MM.1S (cell line): ENCODE measurements around the gene SLC48A1.

Experiments used
- DNase-seq: peaks from one replicate; pipeline ENCODE4 v3.0.0-alpha.2; 2015
- H2AFZ ChIP-seq: fragments of 300-600 bp; sonication (generic); 2 replicates; pipeline ENCODE4 v1.6.0; 2016; ENCODE audit warnings: antibody characterized with exemption, low read length
- H3F3A ChIP-seq: fragments of 300-600 bp; sonication (generic); 2 replicates; pipeline ENCODE4 v1.6.1; 2016; ENCODE audit warnings: mild to moderate bottlenecking, antibody characterized with exemption, low read length, moderate library complexity, mixed read lengths; ENCODE audit not compliant: insufficient read depth
- H3K27ac ChIP-seq: fragments of 300-600 bp; sonication (generic); 2 replicates; pipeline ENCODE4 v1.5.1; 2016; ENCODE audit warnings: mild to moderate bottlenecking, low read length
- H3K27me3 ChIP-seq: fragments of 300-600 bp; sonication (generic); replicated peaks from 2 replicates; pipeline ENCODE4 v1.6.0; 2016; ENCODE audit warnings: low read length; ENCODE audit not compliant: insufficient read depth
- H3K36me3 ChIP-seq: fragments of 300-600 bp; sonication (generic); replicated peaks from 2 replicates; pipeline ENCODE4 v1.6.1; 2016; ENCODE audit warnings: mild to moderate bottlenecking, low read length, mixed read lengths; ENCODE audit not compliant: insufficient read depth
- H3K4me1 ChIP-seq: fragments of 300-600 bp; sonication (generic); 2 replicates; pipeline ENCODE4 v1.6.1; 2016; ENCODE audit warnings: low read length, mixed read lengths
- H3K4me2 ChIP-seq: fragments of 300-600 bp; sonication (generic); 2 replicates; pipeline ENCODE4 v1.6.0; 2016; ENCODE audit warnings: low read depth, low read length
- H3K4me3 ChIP-seq: fragments of 300-600 bp; sonication (generic); 2 replicates; pipeline ENCODE4 v1.5.1; 2016; ENCODE audit warnings: low read length, mixed read lengths
- H3K79me2 ChIP-seq: fragments of 300-600 bp; sonication (generic); 2 replicates; pipeline ENCODE4 v1.6.1; 2016; ENCODE audit warnings: mixed run types, low read length, mixed read lengths
- H3K9ac ChIP-seq: fragments of 300-600 bp; sonication (generic); 2 replicates; pipeline ENCODE4 v1.6.1; 2016; ENCODE audit warnings: low read length, mixed read lengths
- H3K9me2 ChIP-seq: fragments of 300-600 bp; sonication (generic); replicated peaks from 2 replicates; pipeline ENCODE4 v1.6.1; 2016; ENCODE audit warnings: mild to moderate bottlenecking, low read length, mixed read lengths; ENCODE audit not compliant: insufficient read depth
- H3K9me3 ChIP-seq: fragments of 300-600 bp; sonication (generic); replicated peaks from 2 replicates; pipeline ENCODE4 v1.6.1; 2016; ENCODE audit warnings: mild to moderate bottlenecking, low read length, mixed read lengths; ENCODE audit not compliant: insufficient read depth
- H4K20me1 ChIP-seq: fragments of 300-600 bp; sonication (generic); 2 replicates; pipeline ENCODE4 v1.6.1; 2016; ENCODE audit warnings: mild to moderate bottlenecking, low read length, moderate library complexity, mixed read lengths; ENCODE audit not compliant: insufficient read depth
- EZH2 ChIP-seq: fragments of 300-600 bp; sonication (generic); optimal IDR thresholded peaks from 2 replicates; pipeline ENCODE3; 2017; ENCODE audit warnings: low read depth, mild to moderate bottlenecking, antibody characterized with exemption, low read length, mixed read lengths
- EZH2phosphoT487 ChIP-seq: fragments of 300-600 bp; sonication (generic); IDR thresholded peaks from 2 replicates; pipeline ENCODE4 v1.6.1; 2018; ENCODE audit warnings: antibody characterized with exemption, low read length
- TF ChIP-seq, protein P1 (sequence below): fragments of 300-600 bp; sonication (generic); IDR thresholded peaks from 2 replicates; pipeline ENCODE4 v1.5.1; 2016; ENCODE audit warnings: antibody characterized with exemption, low read length, mixed read lengths

Gene SLC48A1

GRCh38 chr12:47732504-47732903 lies 40.5 kb upstream of the SLC48A1 start:
- Histone ChIP-seq H3K4me3 (no peak overlapping the region), H3F3A (no peaks in the 10 kb centered on the region), H4K20me1 (no peaks in the 10 kb centered on the region), H3K27me3 (no peaks in the 10 kb centered on the region), H3K9me2 (no peaks in the 10 kb centered on the region), H3K4me2 (no peak overlapping the region), H3K9ac (no peak overlapping the region), H3K36me3 (no peaks in the 10 kb centered on the region), H3K79me2 (no peaks in the 10 kb centered on the region), H3K4me1 (no peaks in the 10 kb centered on the region), H3K27ac (no peak overlapping the region), H3K9me3 (no peaks in the 10 kb centered on the region), H2AFZ (no peak overlapping the region)
- TF ChIP-seq EZH2phosphoT487 (no peak), EZH2 (no peak)
- TF ChIP-seq, protein P1, sequence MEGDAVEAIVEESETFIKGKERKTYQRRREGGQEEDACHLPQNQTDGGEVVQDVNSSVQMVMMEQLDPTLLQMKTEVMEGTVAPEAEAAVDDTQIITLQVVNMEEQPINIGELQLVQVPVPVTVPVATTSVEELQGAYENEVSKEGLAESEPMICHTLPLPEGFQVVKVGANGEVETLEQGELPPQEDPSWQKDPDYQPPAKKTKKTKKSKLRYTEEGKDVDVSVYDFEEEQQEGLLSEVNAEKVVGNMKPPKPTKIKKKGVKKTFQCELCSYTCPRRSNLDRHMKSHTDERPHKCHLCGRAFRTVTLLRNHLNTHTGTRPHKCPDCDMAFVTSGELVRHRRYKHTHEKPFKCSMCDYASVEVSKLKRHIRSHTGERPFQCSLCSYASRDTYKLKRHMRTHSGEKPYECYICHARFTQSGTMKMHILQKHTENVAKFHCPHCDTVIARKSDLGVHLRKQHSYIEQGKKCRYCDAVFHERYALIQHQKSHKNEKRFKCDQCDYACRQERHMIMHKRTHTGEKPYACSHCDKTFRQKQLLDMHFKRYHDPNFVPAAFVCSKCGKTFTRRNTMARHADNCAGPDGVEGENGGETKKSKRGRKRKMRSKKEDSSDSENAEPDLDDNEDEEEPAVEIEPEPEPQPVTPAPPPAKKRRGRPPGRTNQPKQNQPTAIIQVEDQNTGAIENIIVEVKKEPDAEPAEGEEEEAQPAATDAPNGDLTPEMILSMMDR, result no peak
- DNase-seq, result no peak

- H3K36me3 ChIP-seq, result no peaks in the 10 kb centered on the region
- H3F3A ChIP-seq, result no peaks in the 10 kb centered on the region
- no peaks in the 10 kb centered on the region for H3K4me1 ChIP-seq
- no peak overlapping the region for H3K9ac ChIP-seq
- no peaks in the 10 kb centered on the region for H3K79me2 ChIP-seq
- no peaks in the 10 kb centered on the region for H3K9me3 ChIP-seq
- no peaks in the 10 kb centered on the region for H3K9me2 ChIP-seq
- DNase-seq, result no peak
- H3K27me3 ChIP-seq, result no peaks in the 10 kb centered on the region
- TF ChIP-seq, protein P1, result no peak
- TF ChIP-seq EZH2 (no peak), EZH2phosphoT487 (no peak)
- no peak overlapping the region for H3K4me2 ChIP-seq
- no peak overlapping the region for H2AFZ ChIP-seq
- H3K4me3 ChIP-seq, result no peak overlapping the region
- H4K20me1 ChIP-seq, result no peaks in the 10 kb centered on the region
- H3K27ac ChIP-seq, result no peak overlapping the region
Measured at GRCh38 chr12:47733142-47733541, 39.9 kb upstream of the SLC48A1 start.

DNA sequence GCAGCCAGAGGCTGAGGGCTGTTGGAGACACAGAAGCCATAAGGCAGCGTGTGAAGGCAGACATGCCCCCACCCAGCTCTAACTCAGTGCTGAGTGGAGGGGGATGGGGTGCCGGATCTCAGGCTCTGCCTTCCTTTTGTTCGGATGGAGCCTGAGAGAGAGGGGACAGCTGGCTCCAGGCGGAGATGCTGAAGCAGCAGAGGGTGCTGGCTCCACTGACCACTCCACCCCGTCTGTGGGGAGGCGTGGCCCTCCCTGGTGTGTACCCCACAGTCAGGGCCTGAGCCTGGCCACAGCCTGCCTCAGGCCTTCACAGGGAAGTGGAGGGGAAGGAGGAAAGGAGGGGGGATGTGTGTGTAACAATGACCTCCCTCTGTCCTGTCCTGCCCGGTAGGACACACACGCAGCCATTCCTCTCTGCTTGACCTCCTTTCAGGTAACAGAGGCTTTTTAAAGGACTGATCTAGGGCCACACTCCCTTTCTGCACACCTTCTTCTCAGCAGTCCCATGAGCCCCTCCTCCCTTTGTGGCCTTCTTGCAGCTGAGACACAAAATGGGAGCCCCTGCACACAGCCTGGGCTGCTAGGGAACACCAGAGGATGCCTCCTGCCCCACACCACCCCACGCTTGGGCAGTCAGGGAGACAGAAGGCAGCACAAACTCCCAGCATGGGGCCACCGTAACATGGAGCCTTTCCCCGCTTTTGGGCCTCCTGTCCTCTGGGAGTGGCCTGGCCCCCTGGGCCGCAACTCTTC lies 38.1 kb upstream of the SLC48A1 start:
- TF ChIP-seq, protein P1, result no peak
- TF ChIP-seq EZH2phosphoT487 (no peak), EZH2 (no peak)
- H3K27me3 ChIP-seq, result no peaks in the 10 kb centered on the region
- no peak overlapping the region for H3K9ac ChIP-seq
- no peaks in the 10 kb centered on the region for H3K79me2 ChIP-seq
- no peak overlapping the region for H3K4me2 ChIP-seq
- no peaks in the 10 kb centered on the region for H3F3A ChIP-seq
- H3K4me1 ChIP-seq, result no peaks in the 10 kb centered on the region
- H3K27ac ChIP-seq, result no peak overlapping the region
- H3K9me3 ChIP-seq, result no peaks in the 10 kb centered on the region
- no peak for DNase-seq
- H3K4me3 ChIP-seq, result no peak overlapping the region
- H3K36me3 ChIP-seq, result no peaks in the 10 kb centered on the region
- no peaks in the 10 kb centered on the region for H3K9me2 ChIP-seq
- H2AFZ ChIP-seq, result no peak overlapping the region
- no peaks in the 10 kb centered on the region for H4K20me1 ChIP-seq
